Measurements from ENCODE around the gene MLLT10.

- TF ChIP-seq POLR2A (IDR thresholded peaks at IDR 0.05; ENCODE audit: low read depth, low read length) (no peak), TAF1 (IDR thresholded peaks at IDR 0.05; ENCODE audit: borderline replicate concordance, low read depth, low read length) (no peak)
These were observed 186.1 kb downstream of the MLLT10 start for GRCh38 chr10:21720090-21720489.
